ENCODE data around the gene BEST3. TPM values are rescaled to one million over a fixed set of nuclear protein-coding genes. Genes with fewer than 3 reads are reported as not detected.

BEST3 gene
- total RNA-seq, 1 donor from 2014 or later, result not detected

DNA sequence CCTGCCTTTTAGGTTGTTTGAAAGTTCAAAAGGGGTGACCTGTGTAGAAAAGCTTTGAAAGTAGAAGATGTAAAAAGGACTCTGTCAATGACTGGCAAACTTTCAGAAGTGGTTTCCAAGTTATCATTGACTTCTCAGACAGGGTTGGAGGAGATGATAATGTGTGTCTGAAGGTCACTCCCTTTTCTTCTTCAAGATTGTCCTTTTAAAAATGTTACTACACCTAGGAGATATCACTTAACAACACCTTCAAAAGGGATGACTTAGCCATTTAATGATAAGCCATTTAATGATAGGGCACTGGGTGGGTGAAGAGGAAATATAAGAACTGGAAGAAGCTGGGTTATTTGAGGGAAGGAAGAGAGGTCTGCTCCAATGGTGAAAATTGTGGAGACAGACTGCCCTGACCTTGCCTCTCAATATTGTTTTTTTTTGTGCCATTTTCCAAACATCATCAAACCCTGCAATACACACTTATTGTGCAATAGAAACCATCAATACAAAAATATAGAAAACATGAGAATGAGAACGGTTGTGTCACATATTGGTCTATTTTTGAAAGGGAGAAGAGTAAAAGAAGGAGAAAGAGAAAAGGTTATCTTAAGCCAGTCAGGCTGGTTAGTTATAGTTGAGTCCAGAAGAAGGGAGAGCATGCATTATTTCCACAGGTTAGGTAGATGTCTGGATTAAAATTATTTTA lies 38.8 kb downstream of the BEST3 start:
- H3K36me3 Mint-ChIP-seq (ENCODE audit: unreplicated experiment), result no peaks in the 10 kb centered on the region
- TF ChIP-seq, protein P1, sequence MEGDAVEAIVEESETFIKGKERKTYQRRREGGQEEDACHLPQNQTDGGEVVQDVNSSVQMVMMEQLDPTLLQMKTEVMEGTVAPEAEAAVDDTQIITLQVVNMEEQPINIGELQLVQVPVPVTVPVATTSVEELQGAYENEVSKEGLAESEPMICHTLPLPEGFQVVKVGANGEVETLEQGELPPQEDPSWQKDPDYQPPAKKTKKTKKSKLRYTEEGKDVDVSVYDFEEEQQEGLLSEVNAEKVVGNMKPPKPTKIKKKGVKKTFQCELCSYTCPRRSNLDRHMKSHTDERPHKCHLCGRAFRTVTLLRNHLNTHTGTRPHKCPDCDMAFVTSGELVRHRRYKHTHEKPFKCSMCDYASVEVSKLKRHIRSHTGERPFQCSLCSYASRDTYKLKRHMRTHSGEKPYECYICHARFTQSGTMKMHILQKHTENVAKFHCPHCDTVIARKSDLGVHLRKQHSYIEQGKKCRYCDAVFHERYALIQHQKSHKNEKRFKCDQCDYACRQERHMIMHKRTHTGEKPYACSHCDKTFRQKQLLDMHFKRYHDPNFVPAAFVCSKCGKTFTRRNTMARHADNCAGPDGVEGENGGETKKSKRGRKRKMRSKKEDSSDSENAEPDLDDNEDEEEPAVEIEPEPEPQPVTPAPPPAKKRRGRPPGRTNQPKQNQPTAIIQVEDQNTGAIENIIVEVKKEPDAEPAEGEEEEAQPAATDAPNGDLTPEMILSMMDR (IDR thresholded peaks at IDR 0.05; ENCODE audit: partially characterized antibody, unreplicated experiment), result no peak
- no peak overlapping the region for H3K4me3 Mint-ChIP-seq (ENCODE audit: unreplicated experiment)
- no peaks in the 10 kb centered on the region for H3K27me3 Mint-ChIP-seq (ENCODE audit: unreplicated experiment)
- no peaks in the 10 kb centered on the region for H3K4me1 Mint-ChIP-seq (ENCODE audit: low read depth, unreplicated experiment)
- DNase-seq, result no peak
- H3K27ac Mint-ChIP-seq (ENCODE audit: unreplicated experiment), result no peak overlapping the region
- H3K9me3 Mint-ChIP-seq (ENCODE audit: unreplicated experiment), result peaks cover 2% of the 10 kb centered on the region

DNA sequence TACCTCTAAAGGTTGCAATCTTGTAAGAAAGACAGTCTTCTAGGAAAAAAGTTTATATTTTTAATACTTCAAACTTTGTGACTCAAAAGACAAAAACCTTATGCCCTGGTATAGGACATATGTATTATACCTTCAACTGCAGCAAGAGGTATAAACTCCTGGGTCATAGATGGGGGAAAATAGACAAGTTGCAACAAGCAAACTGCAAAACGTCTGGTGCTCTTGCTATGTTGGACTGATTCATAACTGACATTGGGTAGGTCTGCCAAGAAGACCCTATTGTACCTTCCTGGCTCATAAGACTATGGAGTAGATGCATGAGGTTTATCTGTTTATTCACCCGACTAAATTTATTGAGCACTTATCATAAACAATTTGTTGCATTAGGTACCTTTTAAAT lies 40.9 kb downstream of the BEST3 start:
- Mint-ChIP-seq H3K27ac (ENCODE audit: unreplicated experiment) (no peak overlapping the region), H3K36me3 (ENCODE audit: unreplicated experiment) (no peaks in the 10 kb centered on the region), H3K9me3 (ENCODE audit: unreplicated experiment) (peaks cover 2% of the 10 kb centered on the region), H3K4me1 (ENCODE audit: low read depth, unreplicated experiment) (no peaks in the 10 kb centered on the region), H3K4me3 (ENCODE audit: unreplicated experiment) (no peak overlapping the region), H3K27me3 (ENCODE audit: unreplicated experiment) (no peaks in the 10 kb centered on the region)
- TF ChIP-seq, protein P1 (IDR thresholded peaks at IDR 0.05; ENCODE audit: partially characterized antibody, unreplicated experiment), result no peak
- DNase-seq, result no peak

DNA sequence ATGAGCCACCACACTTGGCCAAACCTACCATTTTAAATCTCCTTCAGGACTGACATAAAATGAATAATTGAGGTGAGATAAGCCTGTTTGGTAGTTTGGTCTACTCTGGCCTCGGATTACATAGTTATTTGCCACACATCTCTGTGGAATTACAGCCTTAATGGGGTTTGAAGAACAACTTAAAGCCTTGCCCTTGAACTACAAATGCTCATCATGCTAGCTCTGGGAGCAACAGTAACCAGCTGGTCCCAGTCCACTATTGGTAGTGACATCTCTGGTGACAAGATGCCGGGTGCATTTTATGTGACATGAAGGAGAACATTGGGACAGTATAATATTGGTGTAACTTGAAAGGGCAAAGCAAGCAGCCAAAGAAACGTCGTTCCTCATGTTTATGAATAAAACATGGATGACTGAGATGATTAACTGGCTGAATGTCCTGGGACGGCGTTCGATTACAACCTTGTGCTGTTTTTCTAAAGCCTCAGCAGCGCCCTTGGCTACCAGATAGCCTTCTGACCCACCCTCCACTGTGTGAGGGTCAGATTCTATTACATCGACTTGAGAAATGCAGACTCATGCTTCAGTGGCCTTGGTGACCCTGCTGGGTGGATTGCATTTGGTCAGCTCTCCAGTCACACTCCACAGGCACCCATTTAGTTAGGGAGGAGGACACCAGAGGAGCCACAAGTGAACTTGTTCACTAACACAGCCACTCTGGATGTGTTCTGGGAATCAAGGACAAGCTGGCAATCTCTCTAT lies 41.5 kb downstream of the BEST3 start:
- no peaks in the 10 kb centered on the region for H3K4me1 Mint-ChIP-seq (ENCODE audit: low read depth, unreplicated experiment)
- no peak overlapping the region for H3K27ac Mint-ChIP-seq (ENCODE audit: unreplicated experiment)
- H3K27me3 Mint-ChIP-seq (ENCODE audit: unreplicated experiment), result no peaks in the 10 kb centered on the region
- H3K36me3 Mint-ChIP-seq (ENCODE audit: unreplicated experiment), result no peaks in the 10 kb centered on the region
- no peak for DNase-seq
- TF ChIP-seq, protein P1 (IDR thresholded peaks at IDR 0.05; ENCODE audit: partially characterized antibody, unreplicated experiment), result no peak
- no peak overlapping the region for H3K4me3 Mint-ChIP-seq (ENCODE audit: unreplicated experiment)
- H3K9me3 Mint-ChIP-seq (ENCODE audit: unreplicated experiment), result peaks cover 2% of the 10 kb centered on the region

DNA sequence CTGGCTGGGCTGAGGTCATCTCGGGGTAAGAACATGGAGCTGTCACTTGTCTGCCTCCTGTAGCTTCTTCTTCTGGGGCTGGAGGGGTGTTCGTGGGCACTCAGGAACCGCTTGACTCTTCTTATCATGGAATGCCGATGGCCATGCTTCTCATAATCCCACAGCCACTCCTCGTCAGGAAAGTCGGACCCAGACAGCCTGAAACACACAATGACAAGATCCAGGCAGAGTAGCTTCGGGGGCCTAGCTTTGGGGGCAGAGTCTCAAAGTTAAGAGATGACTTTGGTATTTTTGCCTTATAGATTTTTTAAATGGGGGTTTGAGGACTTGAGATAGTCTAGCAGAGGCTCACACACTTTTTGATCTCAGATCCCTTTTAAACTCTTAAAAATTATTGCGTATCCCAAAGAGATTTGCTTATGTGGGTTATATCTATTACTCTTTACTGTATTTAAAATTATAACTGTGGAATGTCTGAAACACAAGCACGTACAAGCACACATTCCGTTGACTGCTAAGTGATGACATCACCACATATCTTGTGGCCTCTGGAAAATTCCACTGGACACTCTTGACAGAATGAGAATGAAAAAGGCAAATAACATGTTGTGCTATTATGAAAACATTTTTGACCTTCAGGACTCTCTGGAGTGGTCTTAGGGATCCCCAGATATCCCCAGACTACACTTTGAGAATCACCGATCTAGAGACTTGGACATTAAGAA lies 43.3 kb downstream of the BEST3 start:
- H3K36me3 Mint-ChIP-seq (ENCODE audit: unreplicated experiment), result no peaks in the 10 kb centered on the region
- TF ChIP-seq, protein P1 (IDR thresholded peaks at IDR 0.05; ENCODE audit: partially characterized antibody, unreplicated experiment), result no peak
- no peaks in the 10 kb centered on the region for H3K4me1 Mint-ChIP-seq (ENCODE audit: low read depth, unreplicated experiment)
- no peak overlapping the region for H3K27ac Mint-ChIP-seq (ENCODE audit: unreplicated experiment)
- H3K9me3 Mint-ChIP-seq (ENCODE audit: unreplicated experiment), result peaks cover 2% of the 10 kb centered on the region
- no peaks in the 10 kb centered on the region for H3K27me3 Mint-ChIP-seq (ENCODE audit: unreplicated experiment)
- no peak overlapping the region for H3K4me3 Mint-ChIP-seq (ENCODE audit: unreplicated experiment)
- no peak for DNase-seq
